Fibroblast of lung (primary cell): ENCODE data around the gene IRF5.

Experiments used
- EZH2 ChIP-seq: IDR thresholded peaks from 2 replicates; pipeline ENCODE4 v1.5.1; 2012; ENCODE audit warnings: low read length, control low read depth, mild to moderate bottlenecking; ENCODE audit errors: missing control alignments
- TF ChIP-seq, protein P1 (sequence below), 2 donors: IDR thresholded peaks in 1 of 2; conservative IDR thresholded peaks in 1 of 2; 1 replicate in 1 of 2; 2 replicates in 1 of 2; pipeline ENCODE4 v1.5.1; 2011 to 2012; ENCODE audit warnings: low read length in 2 of 2, control low read depth in 1 of 2, inconsistent platforms in 1 of 2, low read depth in 1 of 2, mild to moderate bottlenecking in 1 of 2

GRCh38 chr7:128947854-128948253, 10.1 kb downstream of the IRF5 start:
- TF ChIP-seq, protein P1, sequence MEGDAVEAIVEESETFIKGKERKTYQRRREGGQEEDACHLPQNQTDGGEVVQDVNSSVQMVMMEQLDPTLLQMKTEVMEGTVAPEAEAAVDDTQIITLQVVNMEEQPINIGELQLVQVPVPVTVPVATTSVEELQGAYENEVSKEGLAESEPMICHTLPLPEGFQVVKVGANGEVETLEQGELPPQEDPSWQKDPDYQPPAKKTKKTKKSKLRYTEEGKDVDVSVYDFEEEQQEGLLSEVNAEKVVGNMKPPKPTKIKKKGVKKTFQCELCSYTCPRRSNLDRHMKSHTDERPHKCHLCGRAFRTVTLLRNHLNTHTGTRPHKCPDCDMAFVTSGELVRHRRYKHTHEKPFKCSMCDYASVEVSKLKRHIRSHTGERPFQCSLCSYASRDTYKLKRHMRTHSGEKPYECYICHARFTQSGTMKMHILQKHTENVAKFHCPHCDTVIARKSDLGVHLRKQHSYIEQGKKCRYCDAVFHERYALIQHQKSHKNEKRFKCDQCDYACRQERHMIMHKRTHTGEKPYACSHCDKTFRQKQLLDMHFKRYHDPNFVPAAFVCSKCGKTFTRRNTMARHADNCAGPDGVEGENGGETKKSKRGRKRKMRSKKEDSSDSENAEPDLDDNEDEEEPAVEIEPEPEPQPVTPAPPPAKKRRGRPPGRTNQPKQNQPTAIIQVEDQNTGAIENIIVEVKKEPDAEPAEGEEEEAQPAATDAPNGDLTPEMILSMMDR (conservative IDR thresholded peaks at IDR 0.05 in 1 of 2, IDR thresholded peaks at IDR 0.05 in 1 of 2; ENCODE audit: low read depth in 1 of 2, low read length in 2 of 2): no peak
- TF ChIP-seq EZH2: no peak
